HG03159 (cell line): ENCODE measurements around the gene SORCS2.

ENCODE experiments used
- ATAC-seq: cut with Tn5 transposase; IDR thresholded peaks from one replicate; pipeline ENCODE4 v1.9.1; 2021; ENCODE audit warnings: mild to moderate bottlenecking, moderate library complexity; ENCODE audit not compliant: unreplicated experiment

SORCS2 gene

GRCh38 chr4:7761312-7761711 lies 569.0 kb downstream of the SORCS2 start:
- ATAC-seq = no peak

DNA sequence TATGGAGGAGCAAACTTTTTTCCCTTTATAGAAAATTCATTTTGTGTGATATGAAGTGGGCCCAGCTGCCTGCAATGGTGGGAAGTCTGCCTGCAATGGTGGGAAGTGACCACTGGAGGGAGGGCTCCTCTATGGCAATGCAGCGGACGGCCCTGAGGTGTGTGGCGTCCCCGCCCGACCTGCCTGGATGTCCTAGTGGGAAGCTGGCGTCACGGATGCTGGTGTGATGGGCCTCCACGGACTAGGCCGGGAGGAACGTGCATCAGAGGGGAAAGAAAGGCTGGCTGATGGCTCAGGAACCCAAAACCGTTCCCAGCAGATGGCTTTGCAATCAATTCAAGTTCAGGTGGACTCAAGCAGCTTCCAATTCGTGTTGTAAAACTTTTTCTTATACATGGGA lies 569.4 kb downstream of the SORCS2 start:
- ATAC-seq = peak; percentile 71

- ATAC-seq = no peak
Measured at GRCh38 chr4:7762376-7763030, 570.2 kb downstream of the SORCS2 start.

GRCh38 chr4:7763106-7763505 lies 570.8 kb downstream of the SORCS2 start:
- no peak for ATAC-seq

DNA sequence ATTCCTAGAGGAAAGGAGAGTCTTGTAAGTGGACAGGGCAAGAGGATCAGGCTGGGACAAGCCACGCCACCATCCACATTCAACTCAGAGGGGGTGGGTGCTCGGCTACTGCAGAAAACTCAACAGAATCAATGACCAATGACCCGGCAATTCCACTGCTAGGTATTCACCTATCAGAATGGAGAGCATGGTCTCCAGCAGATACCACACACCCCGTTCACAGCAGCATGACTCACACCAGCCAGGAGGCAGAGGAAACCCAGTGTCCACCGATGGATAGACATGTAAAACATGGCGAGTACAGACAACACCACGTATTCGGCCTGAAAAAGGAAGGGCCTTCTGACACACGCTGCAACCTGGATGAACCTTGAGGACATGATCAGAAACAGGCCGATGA lies 571.5 kb downstream of the SORCS2 start:
- no peak for ATAC-seq

DNA sequence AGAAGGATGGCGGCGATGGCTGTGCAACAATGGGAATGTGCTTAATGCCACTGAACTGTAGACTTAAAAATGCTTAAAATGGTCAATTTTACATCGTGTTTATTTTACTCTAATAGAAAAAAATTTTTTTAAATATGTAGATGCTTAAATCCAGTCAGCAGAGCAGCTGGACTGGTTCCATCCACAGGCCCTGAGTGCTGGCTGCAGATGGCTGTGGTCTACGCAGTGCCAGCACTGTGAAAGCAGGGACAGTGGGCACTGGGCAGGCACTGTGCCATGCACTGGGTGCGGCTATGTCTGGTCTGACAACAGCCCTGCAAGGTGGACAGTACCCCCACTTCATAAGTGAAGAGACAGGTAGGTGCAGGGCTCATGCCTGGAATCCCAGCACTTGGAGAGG lies 572.1 kb downstream of the SORCS2 start:
- no peak for ATAC-seq

DNA sequence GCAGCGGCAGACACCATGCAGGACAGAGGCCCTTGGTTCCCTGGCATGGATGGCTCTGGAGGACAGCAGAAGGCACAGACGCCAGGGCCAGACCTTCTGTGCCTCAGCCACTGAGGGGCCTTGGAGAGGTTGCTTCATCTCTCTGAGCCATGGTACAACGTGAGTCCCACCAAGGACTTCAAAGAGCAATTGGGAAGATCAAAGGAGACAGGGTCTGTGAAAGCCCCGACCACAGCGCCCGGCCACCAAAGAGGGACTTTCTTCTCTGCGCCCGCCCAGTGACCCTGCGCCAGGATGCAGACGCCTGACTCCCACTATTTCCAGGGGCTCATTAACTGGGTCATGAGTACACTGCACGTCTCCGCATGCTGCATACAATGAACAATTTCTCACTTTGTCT lies 573.3 kb downstream of the SORCS2 start:
- no peak for ATAC-seq

GRCh38 chr4:7766086-7766485 lies 573.7 kb downstream of the SORCS2 start:
- ATAC-seq = no peak

DNA sequence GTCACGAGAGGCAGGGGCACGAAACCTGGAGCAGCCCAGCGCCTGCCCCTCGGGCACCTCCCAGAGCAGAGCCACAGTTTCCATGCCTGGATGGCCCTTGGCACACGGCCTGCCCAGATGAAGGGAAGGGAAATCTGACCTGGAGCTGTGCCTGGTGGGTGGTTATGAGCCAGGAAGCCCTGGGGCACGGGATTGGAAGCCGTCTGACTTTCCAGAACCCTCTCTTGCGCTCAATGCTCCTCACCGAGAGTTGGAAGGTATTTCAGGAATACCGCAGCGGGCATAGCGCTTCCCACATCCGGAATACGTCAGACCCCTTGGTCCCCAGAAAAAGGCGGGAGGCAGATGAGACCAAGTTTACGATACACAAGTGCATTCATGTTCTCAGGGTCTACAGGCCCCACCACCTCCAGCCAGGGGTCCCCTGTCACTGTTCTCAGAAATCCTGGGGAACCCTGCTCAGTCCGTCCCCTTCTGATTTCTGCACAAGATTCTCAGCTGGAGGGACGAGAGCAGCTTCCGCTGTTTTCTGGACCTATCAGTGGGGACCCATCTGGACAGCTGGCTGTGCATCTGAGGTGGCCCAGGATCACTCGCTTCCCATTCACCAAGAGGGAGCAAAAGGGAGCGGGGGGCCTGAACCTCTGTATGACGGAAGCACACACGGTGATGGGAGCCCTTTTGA lies 574.5 kb downstream of the SORCS2 start:
- no peak for ATAC-seq

DNA sequence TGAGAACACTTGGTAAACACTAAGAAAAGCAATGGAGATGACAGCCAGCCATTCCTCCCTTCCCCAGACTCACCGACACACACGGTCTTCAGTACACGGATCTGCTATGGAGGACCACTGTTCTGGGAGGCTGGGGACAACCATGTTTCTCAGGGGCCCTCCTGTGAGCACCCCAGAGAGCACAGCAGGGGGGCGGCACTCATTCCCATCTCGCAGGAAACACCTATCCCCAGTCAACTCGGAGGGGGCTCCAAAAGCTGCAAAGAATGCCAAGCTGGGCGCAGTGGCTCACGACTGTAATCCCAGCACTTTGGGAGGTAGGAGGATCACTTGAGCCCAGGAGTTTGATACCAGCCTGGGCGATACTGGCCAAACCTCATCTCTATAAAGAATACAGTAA lies 575.2 kb downstream of the SORCS2 start:
- ATAC-seq = no peak

- no peak for ATAC-seq
Measured at GRCh38 chr4:7767966-7768365, 575.6 kb downstream of the SORCS2 start.

DNA sequence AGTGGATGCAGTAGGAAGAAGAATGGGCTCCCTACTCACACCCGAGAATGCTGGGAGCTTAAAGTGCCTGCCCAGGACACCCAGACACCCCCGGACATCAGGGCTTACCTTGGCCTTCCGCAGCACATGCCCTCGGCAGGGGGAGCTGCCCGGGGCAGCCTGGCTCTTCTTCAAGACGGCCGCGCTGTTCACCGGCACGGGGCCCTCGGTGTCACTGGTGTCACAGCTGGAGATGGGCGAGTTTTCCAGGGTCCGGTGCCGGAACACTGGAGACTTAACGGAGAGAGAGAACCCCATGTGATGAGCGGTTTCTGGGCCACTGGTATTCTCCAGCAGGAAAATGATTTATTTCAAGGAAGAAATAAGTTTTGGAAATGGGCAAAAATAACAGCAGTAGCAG lies 576.4 kb downstream of the SORCS2 start:
- no peak for ATAC-seq

- no peak for ATAC-seq
Measured at GRCh38 chr4:7769396-7770223, 577.3 kb downstream of the SORCS2 start.

DNA sequence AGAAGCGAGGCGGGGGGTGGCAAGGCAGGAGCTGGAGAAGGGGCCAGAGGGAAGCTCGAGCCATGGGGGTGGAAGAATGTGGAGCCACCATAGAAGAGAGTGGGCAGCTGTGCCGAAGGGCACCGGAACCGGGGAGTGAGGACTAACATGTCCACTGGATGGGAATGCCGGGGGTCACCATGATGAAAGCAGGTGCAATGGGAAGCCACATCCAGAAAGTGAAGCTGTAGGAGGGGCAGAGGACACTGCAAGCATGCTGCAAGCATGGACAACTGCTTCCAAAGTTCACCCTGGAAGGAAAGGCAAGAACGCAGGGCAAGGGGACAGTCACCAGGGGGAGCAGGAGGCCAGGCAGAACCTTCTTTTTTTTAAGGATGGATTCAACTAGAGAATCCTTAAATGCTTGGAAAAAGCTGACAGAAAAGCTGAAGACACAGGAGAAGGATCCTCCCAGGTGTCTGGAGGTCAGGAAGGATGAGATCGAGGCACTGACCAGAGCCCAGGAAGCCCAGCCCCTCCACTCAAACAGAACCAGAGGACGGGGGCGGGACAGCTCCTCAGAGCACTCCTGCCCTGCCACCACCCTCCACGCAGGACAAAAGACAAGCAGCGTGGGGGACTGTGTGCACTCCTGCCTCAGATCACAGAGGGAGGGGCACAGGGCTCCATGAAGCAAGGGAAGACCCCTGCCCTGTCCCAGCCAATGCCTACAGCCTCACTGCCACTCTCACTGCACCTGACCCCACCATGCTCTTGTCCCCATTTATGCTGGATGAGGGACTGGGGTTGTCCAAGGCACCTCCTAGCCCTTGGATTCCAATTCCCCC lies 578.1 kb downstream of the SORCS2 start:
- no peak for ATAC-seq

GRCh38 chr4:7771056-7771455 lies 578.7 kb downstream of the SORCS2 start:
- ATAC-seq = no peak

DNA sequence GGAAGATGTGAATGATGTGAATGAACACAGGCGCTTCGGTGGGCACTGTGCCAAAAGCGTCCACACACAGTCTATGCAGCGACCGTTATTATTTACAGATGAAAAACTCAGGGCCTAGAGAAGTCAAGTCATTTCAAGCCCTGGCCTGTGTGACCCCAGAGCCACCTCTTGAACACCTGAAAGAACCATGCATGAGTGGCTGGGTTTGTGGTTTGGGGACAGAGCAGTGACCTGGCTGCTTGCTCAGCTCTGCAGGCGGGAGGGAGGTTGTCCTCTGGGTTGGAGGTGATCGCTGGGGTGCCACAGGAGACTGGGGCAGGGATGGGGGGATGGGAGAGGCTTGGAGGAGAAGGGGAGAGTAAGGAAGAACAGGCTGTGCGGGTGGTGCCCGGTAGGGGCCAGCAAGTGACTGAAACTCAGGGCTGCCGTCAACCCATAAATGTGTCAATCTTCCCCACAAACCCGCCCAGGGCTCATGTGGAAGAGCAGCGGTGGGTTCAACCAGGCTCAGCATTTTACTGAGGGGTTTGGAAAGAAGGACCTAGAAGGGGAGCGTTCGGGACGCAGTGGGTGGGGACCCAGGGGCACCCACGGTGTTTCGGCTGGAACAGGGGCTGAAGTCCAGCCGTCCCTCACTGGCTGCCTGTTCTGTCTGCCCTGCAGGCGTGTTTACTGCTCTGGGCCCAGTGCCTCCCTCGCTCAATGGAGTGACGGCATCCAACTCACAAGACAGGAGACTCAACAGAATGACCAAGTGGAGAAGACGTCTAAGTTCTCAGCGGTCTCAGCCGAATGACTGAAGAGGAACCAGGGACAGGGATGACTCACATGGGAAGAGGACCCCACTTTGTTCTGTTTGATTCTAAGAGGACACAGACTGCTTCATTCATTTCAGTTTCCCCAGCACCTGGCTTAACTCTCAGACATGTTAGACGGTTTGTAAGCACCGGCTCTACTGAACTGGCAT lies 579.5 kb downstream of the SORCS2 start:
- peak; percentile 83 for ATAC-seq

DNA sequence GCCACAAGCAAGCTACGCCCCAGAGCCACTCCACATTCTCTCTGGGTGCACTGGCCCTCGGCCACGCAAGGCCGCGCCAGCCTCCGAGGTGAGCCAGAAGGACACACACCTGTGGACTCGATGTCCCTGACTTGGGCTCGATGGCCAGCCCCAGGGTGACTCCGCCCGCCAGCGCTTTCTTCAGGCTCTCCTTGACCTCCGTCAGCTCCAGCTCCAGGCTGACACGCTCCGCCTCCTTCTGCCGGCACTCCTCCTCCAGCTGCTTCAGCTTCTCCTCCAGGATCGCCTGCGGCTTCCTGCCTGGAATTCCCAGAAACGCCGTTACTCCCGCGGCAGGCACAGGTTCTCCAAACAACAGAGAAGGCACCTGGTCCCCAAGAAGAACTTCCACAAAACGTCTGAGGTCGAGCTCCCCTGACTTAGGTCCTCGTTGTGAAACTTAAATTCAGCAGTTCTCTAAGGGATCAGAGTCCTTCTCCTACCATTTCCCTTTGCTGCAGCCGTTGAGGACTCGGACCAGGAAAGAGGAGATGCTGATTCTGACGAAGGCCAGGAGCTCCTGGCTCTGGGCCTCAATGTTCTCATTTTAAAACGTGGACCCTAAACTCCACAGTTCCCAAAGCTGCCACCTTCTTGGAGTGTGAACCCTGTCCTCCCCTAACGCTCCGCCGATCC lies 580.5 kb downstream of the SORCS2 start:
- no peak for ATAC-seq

GRCh38 chr4:7773401-7774180 lies 581.3 kb downstream of the SORCS2 start:
- no peak for ATAC-seq
